IPS DF 6.9 (cell line): ENCODE data around the gene EEFSEC.

Source experiments
- DNase-seq: peaks from one replicate; pipeline ENCODE4 v3.0.0-alpha.2; 2013; ENCODE audit warnings: low read depth, low spot score
- H3K27ac ChIP-seq: one replicate; pipeline ENCODE4 v1.5.1; 2013; ENCODE audit warnings: low read length, control low read depth
- H3K27me3 ChIP-seq: 2 replicates; pipeline ENCODE4 v1.6.1; 2013; ENCODE audit warnings: mild to moderate bottlenecking, low read length; ENCODE audit not compliant: control insufficient read depth, insufficient read depth
- H3K36me3 ChIP-seq: 2 replicates; pipeline ENCODE4 v1.6.1; 2013; ENCODE audit warnings: low read length; ENCODE audit not compliant: control insufficient read depth, insufficient read depth
- H3K4me1 ChIP-seq: 2 replicates; pipeline ENCODE4 v1.6.1; 2013; ENCODE audit warnings: low read length; ENCODE audit not compliant: control insufficient read depth, insufficient read depth
- H3K4me3 ChIP-seq: 2 replicates; pipeline ENCODE4 v1.5.1; 2013; ENCODE audit warnings: mild to moderate bottlenecking, low read length
- H3K9me3 ChIP-seq: 2 replicates; pipeline ENCODE4 v1.6.1; 2013; ENCODE audit warnings: low read length, inconsistent platforms; ENCODE audit not compliant: control insufficient read depth, insufficient read depth
- WGBS: extraction: QIAGEN DNeasy Blood & Tissue Kit; methylation state at CpG from one replicate; pipeline ENCODE4 v1.1.7; 2013; ENCODE audit warnings: mixed read lengths, missing lambda C conversion rate; ENCODE audit not compliant: insufficient read length, insufficient coverage; 5-methylcytosine and 5-hydroxymethylcytosine counted together

The EEFSEC gene

DNA sequence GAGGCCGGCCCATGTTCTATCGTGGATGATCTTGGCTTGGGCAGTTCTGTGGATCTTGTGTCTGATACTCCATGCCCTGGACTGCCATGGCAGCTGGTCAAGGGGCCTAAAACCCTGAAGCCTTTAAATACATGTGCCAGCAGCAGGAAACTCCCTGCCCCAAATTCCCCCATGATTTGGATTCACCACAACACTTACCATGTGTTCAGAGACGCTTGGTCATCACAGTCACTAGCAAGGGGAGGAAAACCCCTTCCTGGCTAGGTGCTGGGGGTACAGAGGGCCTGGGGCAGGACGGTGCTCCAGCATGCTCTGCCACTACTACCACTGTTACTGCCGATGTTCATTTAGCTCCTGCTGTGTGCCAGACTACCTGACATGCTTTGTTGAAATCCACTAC, 219.0 kb downstream of the EEFSEC start:
- DNase-seq: no peak
- no CpG with 5 or more reads among the region's 5 CpGs for WGBS

DNA sequence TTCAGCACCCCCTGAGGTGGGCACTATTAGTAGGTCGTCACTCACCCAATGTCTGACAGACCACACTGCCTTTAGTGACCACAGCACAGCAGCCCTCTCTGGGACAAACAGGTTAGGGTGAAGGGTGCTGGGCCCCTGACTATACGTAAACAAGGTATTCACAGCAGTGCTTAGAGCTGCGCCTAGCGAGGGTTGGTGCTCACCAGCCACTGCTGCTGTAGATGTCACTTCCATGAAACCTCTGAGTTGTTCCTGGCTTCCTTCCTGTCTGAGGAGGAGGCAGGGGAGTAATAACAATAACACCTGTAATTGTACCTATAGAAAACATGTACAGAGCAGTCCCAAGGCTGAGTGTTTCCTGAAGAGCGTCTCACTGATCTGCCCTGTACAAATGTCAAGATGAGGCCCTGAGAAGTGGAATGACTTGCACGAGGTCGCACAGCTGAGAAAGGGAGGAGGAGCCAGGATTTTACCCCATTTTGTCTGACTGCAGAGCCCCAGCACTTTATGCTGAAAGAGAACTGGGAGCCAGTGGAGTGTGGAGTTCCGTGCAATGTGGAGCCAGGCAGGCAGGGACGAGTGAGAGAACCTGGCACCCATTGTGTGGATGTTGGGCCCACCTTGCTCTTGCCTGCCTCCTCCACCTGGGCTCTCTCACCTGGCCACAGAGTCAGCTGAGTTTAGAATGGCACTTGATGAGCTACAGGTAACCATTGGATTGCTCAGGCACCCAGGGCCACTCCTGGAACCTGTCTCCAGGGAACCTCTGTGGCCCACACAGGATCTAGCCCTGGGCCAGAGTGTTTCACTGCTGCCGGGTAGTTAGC, 219.6 kb downstream of the EEFSEC start:
- no CpG with 5 or more reads among the region's 10 CpGs for whole genome bisulfite sequencing
- Histone ChIP-seq H3K27me3 (no peaks in the 10 kb centered on the region), H3K9me3 (no peaks in the 10 kb centered on the region), H3K4me3 (no peak overlapping the region), H3K4me1 (peaks cover under 1% of the 10 kb centered on the region; the same call in 1 of the 2 replicates), H3K27ac (no peak overlapping the region), H3K36me3 (no peaks in the 10 kb centered on the region)
- no peak for DNase-seq

More for the DNA sequence above, 219.0 kb downstream of the EEFSEC start:
- no peak overlapping the region for H3K27ac ChIP-seq
- no peaks in the 10 kb centered on the region for H3K9me3 ChIP-seq
- H3K36me3 ChIP-seq: no peaks in the 10 kb centered on the region
- peaks cover 6% of the 10 kb centered on the region for H3K4me1 ChIP-seq
- no peak overlapping the region for H3K4me3 ChIP-seq
- no peaks in the 10 kb centered on the region for H3K27me3 ChIP-seq

DNA sequence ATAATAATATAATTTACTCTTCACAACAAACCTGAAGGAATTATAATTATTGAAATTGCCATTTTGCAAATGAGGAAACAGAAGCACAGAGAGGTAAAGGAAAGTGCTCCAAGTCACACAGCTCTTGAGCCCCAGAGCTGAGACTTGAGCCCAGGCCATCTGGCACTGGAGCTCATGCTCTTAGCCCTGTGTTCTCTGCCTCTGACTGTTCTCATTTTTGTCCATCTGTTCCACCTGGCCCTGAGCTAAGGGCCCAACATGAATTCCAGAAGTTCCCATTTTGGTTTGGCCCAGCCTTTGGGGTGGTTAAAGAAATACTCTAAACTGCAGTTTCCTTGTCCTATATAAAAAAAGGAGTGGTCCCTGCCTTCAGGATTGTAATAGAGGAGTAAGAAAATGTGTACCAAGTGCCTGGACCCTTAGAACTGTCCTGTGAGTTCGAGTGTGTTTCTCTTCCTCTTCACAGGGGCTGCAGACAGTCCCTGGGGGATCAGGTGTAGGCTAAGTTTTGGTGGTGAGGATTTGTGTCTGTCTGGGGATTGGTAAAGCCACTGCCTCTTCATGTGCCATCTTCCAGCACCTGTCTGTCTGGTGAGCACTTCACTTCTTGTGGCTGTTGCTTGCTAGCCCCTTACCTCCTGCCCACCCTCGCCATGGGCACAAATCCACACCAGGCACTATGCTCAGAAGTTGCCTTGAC, 221.6 kb downstream of the EEFSEC start:
- H3K4me1 ChIP-seq: no peaks in the 10 kb centered on the region
- no CpG with 5 or more reads among the region's 2 CpGs for WGBS
- no peak overlapping the region for H3K4me3 ChIP-seq
- no peaks in the 10 kb centered on the region for H3K36me3 ChIP-seq
- no peaks in the 10 kb centered on the region for H3K27me3 ChIP-seq
- no peak overlapping the region for H3K27ac ChIP-seq
- no peak for DNase-seq
- no peaks in the 10 kb centered on the region for H3K9me3 ChIP-seq

DNA sequence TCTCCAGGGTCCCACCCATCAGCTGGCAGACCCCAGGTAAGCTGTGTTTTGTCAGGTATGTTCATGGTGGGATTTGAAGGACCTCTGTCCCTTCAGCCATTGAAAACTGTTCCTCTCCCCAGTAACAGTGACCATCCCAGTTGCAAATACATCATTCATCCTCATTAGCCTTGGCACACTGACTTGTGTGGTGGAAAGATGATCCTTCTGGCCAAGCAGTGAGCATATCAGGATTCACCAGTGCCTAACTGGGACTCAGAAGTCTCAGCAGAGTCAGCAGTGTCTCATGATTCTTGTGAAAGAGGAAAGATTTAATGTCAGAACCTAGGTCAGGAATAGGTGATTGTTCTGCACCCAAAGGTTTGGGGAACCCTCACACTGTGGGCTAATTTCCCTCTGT, 223.2 kb downstream of the EEFSEC start:
- Histone ChIP-seq H3K9me3 (no peaks in the 10 kb centered on the region), H3K4me3 (no peak overlapping the region), H3K27ac (no peak overlapping the region), H3K36me3 (no peaks in the 10 kb centered on the region), H3K27me3 (no peaks in the 10 kb centered on the region), H3K4me1 (no peaks in the 10 kb centered on the region)
- no peak for DNase-seq

DNA sequence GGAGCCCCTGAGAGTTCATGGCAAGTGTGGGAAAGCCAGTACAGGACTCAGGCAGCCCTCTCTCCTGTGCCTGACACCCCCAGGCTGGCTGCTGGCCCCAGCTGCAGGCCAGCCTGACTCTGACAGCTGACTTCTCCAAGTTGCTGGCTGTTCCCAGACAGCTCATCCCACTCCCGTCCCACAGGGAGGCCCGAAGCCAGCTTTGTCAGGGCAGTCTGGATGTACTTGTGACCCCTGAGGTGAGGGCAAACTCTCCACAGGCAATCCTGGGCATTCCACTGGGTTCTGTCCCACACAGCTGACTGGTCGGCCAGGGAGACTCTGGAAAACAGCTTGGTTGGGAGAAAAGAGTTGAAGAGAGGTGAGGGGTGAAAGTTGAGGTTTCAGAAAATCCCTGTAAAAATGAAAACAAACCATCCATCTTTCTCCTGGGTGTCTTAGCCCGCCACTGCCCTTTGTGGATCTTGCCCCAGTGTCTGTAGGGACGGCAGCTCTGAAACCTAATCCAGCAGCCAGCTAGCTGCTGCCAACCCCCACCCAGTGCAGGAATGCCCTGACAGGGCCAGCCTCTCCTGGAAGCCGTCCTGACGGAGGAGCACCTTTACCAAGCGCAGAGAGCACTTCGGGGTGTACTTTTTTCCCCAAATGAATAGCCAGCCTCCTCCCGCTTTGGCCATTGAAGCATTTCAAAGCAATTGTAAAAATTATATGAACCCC, 225.5 kb downstream of the EEFSEC start:
- WGBS: no CpG with 5 or more reads among the region's 10 CpGs
- DNase-seq: no peak
- Histone ChIP-seq H3K4me1 (no peaks in the 10 kb centered on the region), H3K9me3 (no peaks in the 10 kb centered on the region), H3K36me3 (no peaks in the 10 kb centered on the region), H3K4me3 (no peak overlapping the region), H3K27me3 (no peaks in the 10 kb centered on the region), H3K27ac (no peak overlapping the region)

DNA sequence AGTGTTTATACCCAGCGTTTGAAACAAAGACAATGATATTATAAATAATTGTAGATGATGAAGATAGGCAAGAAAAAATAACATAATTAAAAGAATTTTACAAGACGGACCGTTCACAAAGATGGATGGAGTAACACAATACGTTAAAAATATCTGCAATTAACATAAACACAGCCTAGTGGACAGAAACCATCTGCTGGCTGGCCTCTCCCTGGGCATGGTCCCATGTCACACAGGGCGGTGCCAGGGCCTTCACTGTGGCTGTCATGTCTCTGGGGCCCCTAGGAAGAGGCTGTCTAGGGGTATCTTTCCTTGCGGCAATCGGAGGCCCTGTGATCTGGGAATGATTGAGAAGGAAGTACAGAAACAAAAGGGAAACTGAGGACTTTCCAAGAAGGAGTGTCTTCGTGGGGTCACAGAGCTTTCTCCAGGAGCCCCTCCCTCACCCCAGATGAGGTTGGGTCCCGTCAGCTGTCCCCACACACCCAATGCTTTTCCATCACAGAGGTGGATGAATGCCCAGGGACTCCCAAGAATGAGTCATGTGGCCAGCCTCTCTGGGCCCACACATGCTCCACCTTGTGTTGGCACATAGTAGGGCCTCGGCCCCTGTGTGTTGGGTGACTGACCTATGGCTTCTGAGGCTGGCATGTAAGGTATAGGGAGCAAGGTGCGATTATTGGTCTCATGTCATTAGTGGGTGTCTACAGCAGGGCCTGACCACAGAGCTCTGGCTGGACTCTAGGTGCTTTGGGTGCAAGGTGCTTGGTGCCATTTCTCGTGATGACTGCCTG, 226.3 kb downstream of the EEFSEC start:
- DNase-seq: no peak
- H3K4me3 ChIP-seq: no peak overlapping the region
- no peak overlapping the region for H3K27ac ChIP-seq
- H3K27me3 ChIP-seq: no peaks in the 10 kb centered on the region
- no peaks in the 10 kb centered on the region for H3K9me3 ChIP-seq
- H3K36me3 ChIP-seq: no peaks in the 10 kb centered on the region
- no peaks in the 10 kb centered on the region for H3K4me1 ChIP-seq
- no CpG with 5 or more reads among the region's 12 CpGs for WGBS

DNA sequence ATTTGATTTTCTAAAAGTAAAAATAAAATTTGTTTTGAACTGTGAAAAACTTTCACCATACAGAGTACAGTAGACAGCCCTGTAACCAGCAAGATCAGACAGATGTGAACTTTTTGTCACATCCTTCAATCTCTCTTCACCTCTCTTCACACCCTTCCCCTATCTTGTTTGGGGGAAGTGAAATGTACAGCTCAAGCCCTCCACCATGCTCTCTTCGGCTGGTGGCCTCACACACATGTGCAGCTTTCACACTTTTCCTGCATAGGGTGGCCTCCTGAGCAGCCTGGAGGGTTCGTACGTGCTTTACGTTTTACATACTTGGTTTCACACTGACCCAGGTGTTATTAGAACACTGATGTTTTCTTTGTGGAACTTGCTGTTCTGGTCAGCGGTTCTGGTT, 227.0 kb downstream of the EEFSEC start:
- no peaks in the 10 kb centered on the region for H3K9me3 ChIP-seq
- no peaks in the 10 kb centered on the region for H3K36me3 ChIP-seq
- no CpG with 5 or more reads among the region's 5 CpGs for WGBS
- H3K27me3 ChIP-seq: no peaks in the 10 kb centered on the region
- no peaks in the 10 kb centered on the region for H3K4me1 ChIP-seq
- DNase-seq: no peak
- H3K4me3 ChIP-seq: no peak overlapping the region
- H3K27ac ChIP-seq: no peak overlapping the region

DNA sequence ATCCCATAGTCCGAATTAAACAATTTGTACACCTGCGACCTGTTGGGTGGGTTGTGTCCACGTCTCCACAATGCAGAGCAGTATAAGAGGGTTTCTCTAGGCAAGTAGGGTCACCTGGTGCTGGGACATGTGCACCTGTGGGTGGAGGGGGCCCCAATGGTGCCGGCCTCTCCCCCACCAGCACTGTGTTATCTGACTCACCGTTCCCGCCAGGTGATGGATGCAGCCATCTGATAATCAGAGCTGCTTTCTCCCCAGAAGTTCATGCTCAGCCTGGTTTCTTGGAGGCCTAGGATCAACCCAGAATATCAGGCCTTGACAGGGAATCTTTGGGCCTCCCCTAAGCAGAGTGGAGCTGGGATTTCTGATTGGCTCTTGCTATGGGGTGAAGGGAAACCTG, 227.4 kb downstream of the EEFSEC start:
- H3K27ac ChIP-seq: no peak overlapping the region
- DNase-seq: no peak
- no CpG with 5 or more reads among the region's 6 CpGs for WGBS
- H3K36me3 ChIP-seq: no peaks in the 10 kb centered on the region
- no peaks in the 10 kb centered on the region for H3K9me3 ChIP-seq
- no peaks in the 10 kb centered on the region for H3K27me3 ChIP-seq
- no peaks in the 10 kb centered on the region for H3K4me1 ChIP-seq
- H3K4me3 ChIP-seq: no peak overlapping the region

DNA sequence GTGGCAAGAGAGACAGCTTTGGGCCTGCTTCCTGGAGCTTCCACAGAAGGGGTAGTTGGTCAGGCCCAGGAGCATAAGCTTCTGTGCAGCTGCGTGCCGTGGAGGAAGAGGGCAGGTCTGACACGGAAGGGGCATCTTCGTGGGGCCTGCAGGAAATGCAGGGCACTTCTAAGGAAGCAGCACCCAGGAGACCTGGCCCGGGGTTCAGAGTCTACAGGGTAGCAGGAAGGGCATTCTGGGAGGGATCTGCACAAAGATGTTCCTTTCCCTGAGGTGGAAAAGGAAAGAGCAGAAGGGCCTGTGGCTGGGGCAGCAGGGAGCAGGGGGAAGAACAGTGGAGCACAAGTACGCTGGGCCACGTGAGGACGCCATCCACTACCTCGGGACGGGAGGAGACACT, 228.3 kb downstream of the EEFSEC start:
- no peak for DNase-seq
- H3K27ac ChIP-seq: no peak overlapping the region
- no peak overlapping the region for H3K4me3 ChIP-seq
- H3K9me3 ChIP-seq: no peaks in the 10 kb centered on the region
- no peaks in the 10 kb centered on the region for H3K4me1 ChIP-seq
- H3K27me3 ChIP-seq: no peaks in the 10 kb centered on the region
- H3K36me3 ChIP-seq: no peaks in the 10 kb centered on the region
- no CpG with 5 or more reads among the region's 10 CpGs for WGBS

DNA sequence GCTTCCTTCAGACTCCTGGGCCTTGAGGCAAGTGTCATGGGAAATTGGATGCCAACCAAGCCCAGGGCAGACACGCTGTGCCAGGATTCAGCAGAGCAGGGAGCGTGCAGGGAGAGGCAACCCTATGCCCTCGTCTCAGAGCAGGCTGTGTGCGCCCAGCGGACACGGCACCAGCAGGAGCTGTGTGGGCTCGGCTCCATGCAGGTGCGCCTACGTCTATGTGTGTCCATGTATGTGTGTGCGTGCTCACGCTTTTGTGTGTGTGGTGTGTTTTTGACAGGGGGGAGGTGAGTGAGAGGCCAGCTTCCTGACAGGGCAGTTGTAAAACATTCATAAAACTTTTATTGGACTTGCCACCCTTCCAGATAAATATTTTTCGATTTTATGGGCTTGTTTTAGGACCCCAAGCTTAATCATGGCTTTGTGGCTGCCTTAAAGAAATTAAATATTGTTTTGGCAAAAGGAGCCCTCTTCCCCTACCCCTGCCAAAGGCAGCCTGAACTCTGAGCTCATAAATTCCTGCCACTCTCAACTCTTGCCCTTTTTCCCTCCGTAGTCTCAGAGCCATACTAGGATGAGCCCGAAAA, 229.0 kb downstream of the EEFSEC start:
- Histone ChIP-seq H3K9me3 (no peaks in the 10 kb centered on the region), H3K27ac (no peak overlapping the region), H3K27me3 (no peaks in the 10 kb centered on the region), H3K4me3 (no peak overlapping the region), H3K36me3 (no peaks in the 10 kb centered on the region), H3K4me1 (no peaks in the 10 kb centered on the region)
- DNase-seq: no peak
- WGBS: no CpG with 5 or more reads among the region's 14 CpGs
